Measurements from ENCODE around the gene OR56A5. TPM values are rescaled to one million over a fixed set of nuclear protein-coding genes. Genes with fewer than 3 reads are reported as not detected.

Gene OR56A5
- total RNA-seq, 4 donors from 2014 or later, result not detected

GRCh38 chr11:5941951-5942350 is 26.3 kb downstream of the OR56A5 start, which contains the start of gene OR56A3:
OR56A3 (plus strand) TSS chr11:5942251; CDS start chr11:5947347, 5,096 bp downstream.
- Histone ChIP-seq H3K27me3 (no peaks in the 10 kb centered on the region), H3K36me3 (no peaks in the 10 kb centered on the region), H3K4me3 (no peak within 1 kb of the TSS), H3K9me3 (no peaks in the 10 kb centered on the region), H3K4me1 (no peaks in the 10 kb centered on the region), H3K27ac (no peak within 1 kb of the TSS)
- TF ChIP-seq, protein P1, sequence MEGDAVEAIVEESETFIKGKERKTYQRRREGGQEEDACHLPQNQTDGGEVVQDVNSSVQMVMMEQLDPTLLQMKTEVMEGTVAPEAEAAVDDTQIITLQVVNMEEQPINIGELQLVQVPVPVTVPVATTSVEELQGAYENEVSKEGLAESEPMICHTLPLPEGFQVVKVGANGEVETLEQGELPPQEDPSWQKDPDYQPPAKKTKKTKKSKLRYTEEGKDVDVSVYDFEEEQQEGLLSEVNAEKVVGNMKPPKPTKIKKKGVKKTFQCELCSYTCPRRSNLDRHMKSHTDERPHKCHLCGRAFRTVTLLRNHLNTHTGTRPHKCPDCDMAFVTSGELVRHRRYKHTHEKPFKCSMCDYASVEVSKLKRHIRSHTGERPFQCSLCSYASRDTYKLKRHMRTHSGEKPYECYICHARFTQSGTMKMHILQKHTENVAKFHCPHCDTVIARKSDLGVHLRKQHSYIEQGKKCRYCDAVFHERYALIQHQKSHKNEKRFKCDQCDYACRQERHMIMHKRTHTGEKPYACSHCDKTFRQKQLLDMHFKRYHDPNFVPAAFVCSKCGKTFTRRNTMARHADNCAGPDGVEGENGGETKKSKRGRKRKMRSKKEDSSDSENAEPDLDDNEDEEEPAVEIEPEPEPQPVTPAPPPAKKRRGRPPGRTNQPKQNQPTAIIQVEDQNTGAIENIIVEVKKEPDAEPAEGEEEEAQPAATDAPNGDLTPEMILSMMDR (IDR thresholded peaks at IDR 0.05), result no peak
- DNase-seq, result no peak

GRCh38 chr11:5940748-5941147 is 27.5 kb downstream of the OR56A5 start:
- Histone ChIP-seq H3K4me1 (no peaks in the 10 kb centered on the region), H3K9me3 (no peaks in the 10 kb centered on the region), H3K27me3 (no peaks in the 10 kb centered on the region), H3K36me3 (no peaks in the 10 kb centered on the region), H3K4me3 (no peak overlapping the region), H3K27ac (no peak overlapping the region)
- no peak for DNase-seq
- TF ChIP-seq, protein P1 (IDR thresholded peaks at IDR 0.05), result no peak
- TF ChIP-seq POLR2A (IDR thresholded peaks at IDR 0.05), result no peak

DNA sequence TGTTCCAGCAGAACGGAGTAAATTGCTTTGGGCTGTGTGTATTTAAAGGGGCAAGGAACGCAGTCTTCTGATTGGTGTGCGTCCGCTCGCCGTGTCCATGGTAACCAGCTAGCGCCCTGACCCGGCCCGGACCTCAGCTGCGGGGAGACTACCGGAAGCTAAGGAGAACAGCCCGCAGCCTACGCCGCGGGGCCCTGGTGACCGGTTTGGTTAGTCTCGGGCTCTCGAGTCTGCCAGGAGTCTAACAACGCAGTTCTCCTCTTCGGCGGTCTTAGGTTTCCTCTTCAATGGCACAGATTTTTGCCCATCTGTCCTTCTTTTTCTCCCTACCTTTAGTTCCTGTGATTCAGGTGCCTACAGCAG is 29.7 kb downstream of the OR56A5 start:
- no peaks in the 10 kb centered on the region for H3K27me3 ChIP-seq
- no peak overlapping the region for H3K27ac ChIP-seq
- no peak for TF ChIP-seq POLR2A (IDR thresholded peaks at IDR 0.05)
- TF ChIP-seq, protein P1 (IDR thresholded peaks at IDR 0.05), result no peak
- H3K4me3 ChIP-seq, result no peak overlapping the region
- no peaks in the 10 kb centered on the region for H3K4me1 ChIP-seq
- H3K36me3 ChIP-seq, result no peaks in the 10 kb centered on the region
- no peaks in the 10 kb centered on the region for H3K9me3 ChIP-seq
- no peak for DNase-seq

- H3K9me3 ChIP-seq, result no peaks in the 10 kb centered on the region
- no peaks in the 10 kb centered on the region for H3K4me1 ChIP-seq
- no peak for TF ChIP-seq POLR2A (IDR thresholded peaks at IDR 0.05)
- DNase-seq, result no peak
- H3K27ac ChIP-seq, result no peak overlapping the region
- H3K27me3 ChIP-seq, result no peaks in the 10 kb centered on the region
- no peak overlapping the region for H3K4me3 ChIP-seq
- no peaks in the 10 kb centered on the region for H3K36me3 ChIP-seq
Observed at GRCh38 chr11:5937868-5938602, 30.3 kb downstream of the OR56A5 start.

DNA sequence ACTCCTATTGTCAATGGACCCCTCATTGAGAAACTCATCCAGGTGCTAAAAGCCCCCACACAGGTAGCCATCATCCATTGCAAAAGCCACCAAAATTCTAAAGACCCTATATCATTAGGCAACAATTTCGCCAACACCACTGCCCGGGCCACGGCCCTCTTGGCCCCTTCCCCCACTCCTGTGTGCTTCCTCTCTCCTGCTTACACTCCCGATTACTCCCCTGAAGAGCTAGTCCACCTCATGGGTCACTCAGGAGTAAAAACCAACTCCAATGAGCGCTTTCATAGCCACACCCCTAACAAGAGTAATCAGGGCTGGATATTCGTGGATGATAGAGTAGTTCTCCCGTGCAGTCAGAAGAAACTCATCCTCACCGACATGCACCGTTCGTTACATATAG is 35.2 kb downstream of the OR56A5 start:
- Histone ChIP-seq H3K27me3 (no peaks in the 10 kb centered on the region), H3K4me3 (no peak overlapping the region), H3K36me3 (no peaks in the 10 kb centered on the region), H3K9me3 (no peaks in the 10 kb centered on the region), H3K4me1 (no peaks in the 10 kb centered on the region), H3K27ac (no peak overlapping the region)
- no peak for DNase-seq
- no peak for TF ChIP-seq POLR2A (IDR thresholded peaks at IDR 0.05)
- TF ChIP-seq, protein P1 (IDR thresholded peaks at IDR 0.05), result no peak

- no peaks in the 10 kb centered on the region for H3K36me3 ChIP-seq
- no peak for TF ChIP-seq POLR2A (IDR thresholded peaks at IDR 0.05)
- TF ChIP-seq, protein P1 (IDR thresholded peaks at IDR 0.05), result no peak
- H3K4me1 ChIP-seq, result no peaks in the 10 kb centered on the region
- H3K9me3 ChIP-seq, result no peaks in the 10 kb centered on the region
- no peaks in the 10 kb centered on the region for H3K27me3 ChIP-seq
- no peak for DNase-seq
- H3K27ac ChIP-seq, result no peak overlapping the region
- no peak overlapping the region for H3K4me3 ChIP-seq
Observed at GRCh38 chr11:5932671-5933070, 35.6 kb downstream of the OR56A5 start.
